ENCODE measurements around the gene STOM.
"Not testable (repeated sequence)": the region's sequence is repeated elsewhere in the genome, so short reads cannot be mapped to it uniquely, and the experiment has no call there.

The STOM gene

GRCh38 chr9:121369595-121370265, at the start of gene STOM:
Gene STOM (minus strand): TSS chr9:121370250. CDS start chr9:121370187, 63 bp downstream.
- peak; percentile 99 for DNase-seq (ENCODE audit: low spot score)

- DNase-seq (ENCODE audit: low spot score), result no peak
Observed at GRCh38 chr9:121411993-121412392, 41.9 kb upstream of the STOM start.

GRCh38 chr9:121405899-121406298, 35.8 kb upstream of the STOM start:
- no peak for DNase-seq (ENCODE audit: low spot score)

- no peak for DNase-seq (ENCODE audit: low spot score)
Observed at GRCh38 chr9:121404906-121405305, 34.9 kb upstream of the STOM start.

- DNase-seq (ENCODE audit: low spot score), result peak; percentile 90
Observed at GRCh38 chr9:121399883-121400607, 30.0 kb upstream of the STOM start.

GRCh38 chr9:121399126-121399882, 29.3 kb upstream of the STOM start:
- DNase-seq (ENCODE audit: low spot score), result no peak

GRCh38 chr9:121398374-121398773, 28.3 kb upstream of the STOM start:
- no peak for DNase-seq (ENCODE audit: low spot score)

- DNase-seq (ENCODE audit: low spot score), result not testable (repeated sequence)
Observed at GRCh38 chr9:121397277-121397676, 27.2 kb upstream of the STOM start.

GRCh38 chr9:121395558-121395957, 25.5 kb upstream of the STOM start:
- DNase-seq (ENCODE audit: low spot score), result no peak

GRCh38 chr9:121394292-121394691, 24.2 kb upstream of the STOM start:
- DNase-seq (ENCODE audit: low spot score), result no peak

- no peak for DNase-seq (ENCODE audit: low spot score)
Observed at GRCh38 chr9:121393318-121393717, 23.3 kb upstream of the STOM start.

GRCh38 chr9:121390372-121390771, 20.3 kb upstream of the STOM start:
- no peak for DNase-seq (ENCODE audit: low spot score)

GRCh38 chr9:121388140-121388905, 18.3 kb upstream of the STOM start:
- DNase-seq (ENCODE audit: low spot score), result no peak

GRCh38 chr9:121386442-121387175, 16.6 kb upstream of the STOM start:
- no peak for DNase-seq (ENCODE audit: low spot score)

GRCh38 chr9:121383715-121384114, 13.7 kb upstream of the STOM start:
- DNase-seq (ENCODE audit: low spot score), result no peak

GRCh38 chr9:121380846-121381245, 10.8 kb upstream of the STOM start:
- no peak for DNase-seq (ENCODE audit: low spot score)

- peak; percentile 71 for DNase-seq (ENCODE audit: low spot score)
Observed at GRCh38 chr9:121376214-121376830, 6.3 kb upstream of the STOM start.

- peak; percentile 76 for DNase-seq (ENCODE audit: low spot score)
Observed at GRCh38 chr9:121373011-121373729, 3.1 kb upstream of the STOM start.

GRCh38 chr9:121372239-121373010, 2.4 kb upstream of the STOM start:
- no peak for DNase-seq (ENCODE audit: low spot score)

Measured in hematopoietic multipotent progenitor cell treated with erythropoietin and hydrocortisone succinate and interleukin-3 and kit ligand, for 17 days (in vitro differentiated cells).